Measurements from ENCODE around the gene ATG13. TPM values are rescaled to one million over a fixed set of nuclear protein-coding genes. Genes with fewer than 3 reads are reported as not detected.

ATG13 gene
- polyA plus RNA-seq, 1 of the 3 experiments (the other 2 are of a cell fraction): 39.4 TPM

- H3K9me2 ChIP-seq: no peaks in the 10 kb centered on the region
- no peak overlapping the region for H2AFZ ChIP-seq (ENCODE audit: low read depth)
- WGBS (ENCODE audit: low lambda C conversion rate): 86% methylated on average over 11 of the region's 25 CpGs
- peaks cover 0 to 4% of the 10 kb centered on the region in 2 experiments; a peak in 1 of 4 replicates for H3K4me1 ChIP-seq (ENCODE audit: control insufficient read depth in 1 of 2, insufficient read depth in 2 of 2, low read depth in 1 of 2, low read length in 1 of 2)
- TF ChIP-seq FOXM1 (IDR thresholded peaks at IDR 0.05; ENCODE audit: low read depth) (no peak), RCOR1 (IDR thresholded peaks at IDR 0.05; ENCODE audit: low read length) (no peak), JUND (IDR thresholded peaks at IDR 0.05) (no peak), REST (IDR thresholded peaks at IDR 0.05; ENCODE audit: low read depth, low read length) (no peak), POLR2AphosphoS5 (IDR thresholded peaks at IDR 0.05; ENCODE audit: low read depth, low read length) (no peak), PBX3 (IDR thresholded peaks at IDR 0.05) (no peak), FOSL2 (IDR thresholded peaks at IDR 0.05; ENCODE audit: borderline replicate concordance, low read depth) (no peak), CTCF (IDR thresholded peaks at IDR 0.05) (no peak), CHD2 (IDR thresholded peaks at IDR 0.05; ENCODE audit: low read length, partially characterized antibody) (no peak), GABPA (IDR thresholded peaks at IDR 0.05; ENCODE audit: low read depth) (no peak), USF1 (IDR thresholded peaks at IDR 0.05; ENCODE audit: borderline replicate concordance, low read depth) (no peak), RAD21 (IDR thresholded peaks at IDR 0.05; ENCODE audit: low read length) (no peak), ELF1 (IDR thresholded peaks at IDR 0.05) (no peak), EZH2phosphoT487 (IDR thresholded peaks at IDR 0.05; ENCODE audit: borderline replicate concordance, low read depth) (no peak), NRF1 (IDR thresholded peaks at IDR 0.05; ENCODE audit: low read depth, low read length) (no peak), TCF12 (IDR thresholded peaks at IDR 0.05) (no peak), YY1 (IDR thresholded peaks at IDR 0.05; ENCODE audit: low read depth) (no peak)
- TF ChIP-seq, protein P1, sequence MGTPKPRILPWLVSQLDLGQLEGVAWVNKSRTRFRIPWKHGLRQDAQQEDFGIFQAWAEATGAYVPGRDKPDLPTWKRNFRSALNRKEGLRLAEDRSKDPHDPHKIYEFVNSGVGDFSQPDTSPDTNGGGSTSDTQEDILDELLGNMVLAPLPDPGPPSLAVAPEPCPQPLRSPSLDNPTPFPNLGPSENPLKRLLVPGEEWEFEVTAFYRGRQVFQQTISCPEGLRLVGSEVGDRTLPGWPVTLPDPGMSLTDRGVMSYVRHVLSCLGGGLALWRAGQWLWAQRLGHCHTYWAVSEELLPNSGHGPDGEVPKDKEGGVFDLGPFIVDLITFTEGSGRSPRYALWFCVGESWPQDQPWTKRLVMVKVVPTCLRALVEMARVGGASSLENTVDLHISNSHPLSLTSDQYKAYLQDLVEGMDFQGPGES (IDR thresholded peaks at IDR 0.05; ENCODE audit: low read depth, low read length): no peak
- TF ChIP-seq, protein P2, sequence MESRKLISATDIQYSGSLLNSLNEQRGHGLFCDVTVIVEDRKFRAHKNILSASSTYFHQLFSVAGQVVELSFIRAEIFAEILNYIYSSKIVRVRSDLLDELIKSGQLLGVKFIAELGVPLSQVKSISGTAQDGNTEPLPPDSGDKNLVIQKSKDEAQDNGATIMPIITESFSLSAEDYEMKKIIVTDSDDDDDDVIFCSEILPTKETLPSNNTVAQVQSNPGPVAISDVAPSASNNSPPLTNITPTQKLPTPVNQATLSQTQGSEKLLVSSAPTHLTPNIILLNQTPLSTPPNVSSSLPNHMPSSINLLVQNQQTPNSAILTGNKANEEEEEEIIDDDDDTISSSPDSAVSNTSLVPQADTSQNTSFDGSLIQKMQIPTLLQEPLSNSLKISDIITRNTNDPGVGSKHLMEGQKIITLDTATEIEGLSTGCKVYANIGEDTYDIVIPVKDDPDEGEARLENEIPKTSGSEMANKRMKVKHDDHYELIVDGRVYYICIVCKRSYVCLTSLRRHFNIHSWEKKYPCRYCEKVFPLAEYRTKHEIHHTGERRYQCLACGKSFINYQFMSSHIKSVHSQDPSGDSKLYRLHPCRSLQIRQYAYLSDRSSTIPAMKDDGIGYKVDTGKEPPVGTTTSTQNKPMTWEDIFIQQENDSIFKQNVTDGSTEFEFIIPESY (IDR thresholded peaks at IDR 0.05; ENCODE audit: borderline replicate concordance, low read depth): no peak
- H3K27me3 ChIP-seq (ENCODE audit: insufficient read depth): no peaks in the 10 kb centered on the region
- POLR2A ChIA-PET: no interaction called here
- H3K79me2 ChIP-seq (ENCODE audit: insufficient read depth): no peaks in the 10 kb centered on the region
- H3K4me3 ChIP-seq (ENCODE audit: low read depth in 2 of 2, low read length in 1 of 2): no peak overlapping the region
- H3K27ac ChIP-seq (ENCODE audit: low read depth in 2 of 2, low read length in 1 of 2): no peak overlapping the region
- H3K9me3 ChIP-seq: no peaks in the 10 kb centered on the region
- H3K4me2 ChIP-seq: no peak overlapping the region
- H3F3A ChIP-seq (replicated peaks; ENCODE audit: insufficient read depth): peaks cover 4% of the 10 kb centered on the region
- CTCF ChIA-PET: interaction anchor here (0.8 kb wide), 1 partner anchor 635 kb away, joined by 3 read pairs; no protein-coding TSS in a partner anchor
- no peak overlapping the region for H3K9ac ChIP-seq
- H3K36me3 ChIP-seq (replicated peaks in 1 of 2; ENCODE audit: control insufficient read depth in 1 of 2, insufficient read depth in 2 of 2, low read length in 1 of 2): no peaks in the 10 kb centered on the region
- no peak for DNase-seq
- no peaks in the 10 kb centered on the region for H4K20me1 ChIP-seq (ENCODE audit: insufficient read depth)
These were observed 102.3 kb downstream of the ATG13 start for GRCh38 chr11:46719543-46720218.

Measured in SK-N-SH (cell line).